Cardiac fibroblast (primary cell): ENCODE measurements around the gene STOM.
A peak's percentile ranks its signal among the peaks of the same experiment; 100 is the strongest.

ENCODE experiments used
- DNase-seq, 2 donors: peaks; one replicate each; pipeline versions ENCODE4 v3.0.0 to v3.0.0-alpha.2; 2010; ENCODE audit warnings: low read depth in 2 of 2
- H3K4me3 ChIP-seq, 2 donors: replicated peaks in 1 of 2; 1 replicate in 1 of 2; 2 replicates in 1 of 2; pipeline ENCODE4 v1.5.1; 2011; ENCODE audit warnings: low read depth in 2 of 2, low read length in 2 of 2, mild to moderate bottlenecking in 2 of 2, moderate library complexity in 1 of 2
- CTCF ChIP-seq: IDR thresholded peaks from one replicate; pipeline ENCODE4 v1.5.1; 2011; ENCODE audit warnings: low read depth, mild to moderate bottlenecking, low read length, inconsistent platforms

Gene STOM

GRCh38 chr9:121371495-121372061, 1.5 kb upstream of the STOM start:
- no peak for DNase-seq
- no peak overlapping the region for H3K4me3 ChIP-seq
- TF ChIP-seq CTCF, result no peak

- H3K4me3 ChIP-seq, result peak overlapping the region; percentile 73 to 89
- no peak for DNase-seq
Measured at GRCh38 chr9:121368745-121369144, 1.3 kb downstream of the STOM start.

GRCh38 chr9:121368138-121368522, 1.9 kb downstream of the STOM start:
- no peak for DNase-seq
- H3K4me3 ChIP-seq, result peak overlapping the region; percentile 73 to 89
- no peak for TF ChIP-seq CTCF

More at GRCh38 chr9:121368745-121369144, 1.3 kb downstream of the STOM start:
- TF ChIP-seq CTCF, result no peak

- H3K4me3 ChIP-seq, result peak overlapping the region; percentile 73 to 89
- no peak for TF ChIP-seq CTCF
- DNase-seq, result no peak
Measured at GRCh38 chr9:121367306-121368137, 2.5 kb downstream of the STOM start.

GRCh38 chr9:121366611-121367192, 3.3 kb downstream of the STOM start:
- DNase-seq, result no peak
- TF ChIP-seq CTCF, result no peak
- no peak overlapping the region for H3K4me3 ChIP-seq

GRCh38 chr9:121365564-121365963, 4.5 kb downstream of the STOM start:
- H3K4me3 ChIP-seq, result no peak overlapping the region
- no peak for TF ChIP-seq CTCF
- DNase-seq, result no peak
